GM21786 (cell line): ENCODE measurements around the gene SGK1.
A peak's percentile ranks its signal among the peaks of the same experiment; 100 is the strongest.
"Not testable (repeated sequence)": the region's sequence is repeated elsewhere in the genome, so short reads cannot be mapped to it uniquely, and the experiment has no call there.

ENCODE experiments used
- ATAC-seq: cut with Tn5 transposase; IDR thresholded peaks from one replicate; pipeline ENCODE4 v1.9.1; 2021; ENCODE audit not compliant: unreplicated experiment

Gene SGK1

GRCh38 chr6:134307870-134308269 is 10.0 kb downstream of the SGK1 start:
- ATAC-seq, result no peak

DNA sequence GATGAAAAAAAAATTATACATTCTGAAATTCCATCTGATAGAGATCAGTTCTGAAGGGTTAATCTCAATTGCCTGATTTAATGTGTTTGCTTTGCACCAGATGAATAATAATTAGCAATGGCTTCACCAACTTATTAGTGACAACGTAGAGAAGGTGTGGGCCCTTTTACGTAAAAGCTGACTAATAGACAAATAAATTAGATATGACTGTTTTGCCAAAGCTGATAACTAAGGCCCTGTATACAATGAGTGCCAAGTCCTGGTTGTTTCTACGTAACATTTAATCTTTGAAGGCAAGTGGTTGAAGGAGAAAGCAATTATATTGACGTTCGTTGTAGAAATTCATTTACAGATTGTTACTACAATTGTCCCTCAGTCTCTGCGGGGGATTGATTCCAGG is 10.8 kb downstream of the SGK1 start:
- no peak for ATAC-seq

GRCh38 chr6:134304381-134304780 is 13.5 kb downstream of the SGK1 start:
- not testable (repeated sequence) for ATAC-seq

DNA sequence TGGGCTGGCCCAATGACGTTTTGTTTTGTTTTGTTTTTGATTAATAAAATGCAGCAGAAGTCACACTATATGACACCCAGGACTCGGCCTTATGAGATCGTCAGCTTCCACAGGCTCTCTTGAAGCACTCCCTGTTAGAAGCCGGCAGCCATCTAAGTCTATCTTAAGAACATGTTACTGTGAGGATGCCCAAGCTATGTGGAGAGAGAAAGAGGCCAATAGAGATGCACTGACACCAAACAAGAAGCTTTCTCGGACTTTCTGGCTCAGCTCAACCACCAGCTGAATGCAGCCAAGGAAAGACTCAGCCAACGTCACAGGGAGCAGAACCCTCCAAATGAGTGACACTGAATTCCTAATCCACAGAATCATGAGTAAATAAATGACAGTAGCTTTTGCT is 14.0 kb downstream of the SGK1 start:
- no peak for ATAC-seq

- ATAC-seq, result no peak
Measured at GRCh38 chr6:134299236-134299635, 18.7 kb downstream of the SGK1 start.

GRCh38 chr6:134296762-134297161 is 21.1 kb downstream of the SGK1 start:
- ATAC-seq, result no peak

DNA sequence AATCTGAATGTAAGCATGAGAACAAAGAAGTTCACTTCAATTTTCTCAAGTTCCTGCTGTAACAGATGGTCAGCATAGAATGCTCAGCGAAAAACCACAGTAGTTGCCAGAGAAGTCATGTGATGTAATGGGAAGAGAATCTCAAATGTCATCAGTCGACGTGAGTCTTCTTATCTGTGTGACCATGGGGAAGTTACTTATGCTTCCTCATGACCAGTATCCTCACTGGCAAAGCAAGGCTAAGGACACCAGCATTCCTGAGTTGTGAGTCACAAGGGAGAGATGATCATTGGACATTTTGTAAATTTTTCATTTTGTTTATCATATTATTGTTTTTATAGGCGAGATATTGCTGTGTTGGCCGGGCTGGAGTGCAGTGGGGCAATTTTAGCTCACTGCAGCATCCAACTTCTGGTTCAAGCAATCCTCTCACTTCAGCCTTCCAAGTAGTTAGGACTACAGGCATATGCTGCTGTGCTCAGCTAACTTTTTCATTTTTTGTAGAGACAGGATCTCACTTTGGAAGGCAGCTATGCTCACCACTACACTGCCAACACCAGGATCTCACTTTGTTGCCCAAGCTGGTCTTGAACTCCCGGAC is 21.9 kb downstream of the SGK1 start:
- ATAC-seq, result peak; percentile 90

DNA sequence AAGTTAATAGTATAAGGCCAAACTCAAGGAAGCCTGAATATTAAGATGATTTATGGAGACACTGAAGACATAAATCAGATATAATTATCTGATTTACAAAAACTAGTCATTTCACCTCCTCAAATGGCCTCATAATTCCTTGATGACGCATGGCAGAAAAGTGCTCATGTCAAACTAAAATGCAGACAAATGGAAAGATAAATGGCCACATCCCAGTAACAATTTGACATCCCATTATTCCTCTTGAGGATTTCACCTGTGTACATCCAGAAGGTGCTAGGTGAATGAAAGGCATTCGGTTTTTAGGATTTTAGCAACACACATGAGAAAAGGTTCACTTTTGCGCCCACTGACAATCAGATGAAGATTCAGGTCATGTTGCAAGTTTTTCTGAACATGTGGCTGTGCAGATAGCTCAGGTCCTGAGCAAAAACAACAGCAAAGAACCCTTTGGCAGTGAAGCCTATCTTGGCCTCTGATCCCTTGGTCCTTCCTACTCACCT is 24.2 kb downstream of the SGK1 start:
- no peak for ATAC-seq

DNA sequence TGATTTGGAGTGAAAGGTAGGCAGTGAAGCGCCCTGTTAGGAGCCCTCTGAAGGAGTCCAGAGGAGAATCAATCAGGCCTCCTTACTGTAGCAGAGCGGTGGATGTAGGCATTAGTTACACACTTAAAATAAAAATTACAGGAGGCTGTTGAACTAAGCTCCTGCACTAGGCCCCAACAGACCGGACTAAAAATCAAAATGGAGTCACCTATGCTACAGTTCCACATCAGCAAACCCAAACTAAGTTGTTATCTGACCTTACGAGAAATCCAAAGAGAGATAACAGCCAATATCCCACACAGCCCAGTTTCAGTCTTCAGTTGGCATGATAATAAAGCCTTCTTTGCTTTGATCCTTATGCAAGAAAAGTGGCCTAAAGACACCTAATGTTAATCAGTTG is 26.8 kb downstream of the SGK1 start:
- no peak for ATAC-seq

DNA sequence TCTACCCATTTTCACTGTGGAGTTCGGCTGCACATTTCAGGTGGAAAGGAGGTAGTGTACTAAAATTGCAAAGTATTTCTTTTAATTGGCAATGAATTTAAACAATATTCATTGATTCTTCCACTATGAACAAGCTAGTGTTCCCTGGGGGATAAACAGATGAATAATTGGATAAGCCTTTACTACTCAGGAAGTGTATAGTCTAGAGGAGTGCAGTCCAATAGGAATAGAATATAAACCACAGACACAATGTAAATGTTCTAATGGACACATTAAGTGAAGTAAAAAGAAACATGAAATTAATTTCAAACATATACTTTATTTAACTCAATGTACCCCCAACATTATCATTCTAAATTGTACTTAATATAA is 28.7 kb downstream of the SGK1 start:
- ATAC-seq, result no peak

- peak; percentile 77 for ATAC-seq
Measured at GRCh38 chr6:134288538-134289203, 29.2 kb downstream of the SGK1 start.

DNA sequence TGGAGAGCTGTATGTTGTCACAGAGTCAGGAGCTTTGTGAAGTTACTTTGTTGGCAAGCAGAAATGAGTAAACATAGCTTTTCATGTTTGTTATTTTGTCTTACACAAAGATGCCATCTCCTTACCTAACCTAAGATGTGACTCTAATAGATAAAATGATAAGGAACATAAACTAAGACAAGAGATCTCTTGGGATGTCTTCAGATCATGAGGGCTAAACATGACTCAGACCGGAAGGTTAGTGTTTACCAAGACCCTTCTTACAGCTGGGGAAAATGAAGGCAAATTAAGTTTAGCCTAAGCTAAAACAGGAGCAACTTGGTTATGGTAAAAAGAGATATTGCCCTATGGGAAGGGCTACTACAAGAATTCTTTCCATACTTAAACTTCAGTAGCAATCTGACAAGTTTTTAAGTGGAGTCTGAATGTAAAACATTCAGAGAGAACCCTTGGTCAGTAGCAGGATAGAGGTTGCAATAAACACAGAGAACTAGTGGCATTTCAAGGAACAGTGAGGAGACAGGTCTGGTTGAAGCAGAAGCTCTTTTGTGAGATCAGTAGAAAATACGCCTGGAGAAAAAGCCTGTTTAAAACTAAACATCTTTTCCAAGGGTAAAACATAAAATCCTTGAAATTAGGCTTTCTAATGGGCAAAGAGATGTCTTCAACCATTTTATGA is 29.9 kb downstream of the SGK1 start:
- peak; percentile 41 for ATAC-seq

DNA sequence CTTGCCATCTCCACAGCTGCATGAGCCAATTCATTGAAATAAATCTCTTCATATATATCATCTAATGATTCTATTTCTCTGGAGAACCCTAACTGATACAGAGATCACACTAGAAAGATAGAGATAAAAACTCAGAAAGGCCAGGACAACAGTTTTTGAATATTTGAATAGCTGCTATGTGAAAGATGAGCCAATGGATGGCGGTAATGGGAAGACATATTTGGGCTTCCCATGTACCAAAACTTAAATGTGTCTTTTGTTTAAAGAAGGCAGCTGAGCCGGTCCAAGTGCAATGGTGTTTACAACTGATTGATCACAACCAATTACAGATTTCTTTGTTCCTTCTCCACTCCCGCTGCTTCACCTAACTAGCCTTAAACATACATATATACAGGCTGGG is 35.1 kb downstream of the SGK1 start:
- no peak for ATAC-seq

DNA sequence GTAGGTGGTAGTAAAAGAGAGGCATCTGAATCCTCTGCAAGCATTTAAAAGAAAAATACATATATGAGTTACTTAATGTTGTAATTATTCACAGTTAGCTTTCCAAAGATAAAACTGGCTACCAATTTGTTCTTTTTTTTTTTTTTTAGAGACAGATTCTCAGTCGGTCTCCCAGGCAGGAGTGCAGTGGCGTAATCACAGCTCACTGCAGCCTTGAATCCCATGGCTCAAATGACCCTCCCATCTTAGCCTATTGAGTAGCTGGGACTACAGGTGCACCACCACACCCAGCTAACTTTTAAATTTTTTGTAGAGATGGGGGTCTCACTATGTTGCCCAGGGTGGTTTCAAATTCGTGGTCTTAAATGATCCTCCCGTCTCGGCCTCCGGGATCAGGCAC is 36.5 kb downstream of the SGK1 start:
- ATAC-seq, result no peak

GRCh38 chr6:134278000-134278399 is 39.9 kb downstream of the SGK1 start:
- ATAC-seq, result no peak

GRCh38 chr6:134276891-134277377 is 41.0 kb downstream of the SGK1 start:
- not testable (repeated sequence) for ATAC-seq

DNA sequence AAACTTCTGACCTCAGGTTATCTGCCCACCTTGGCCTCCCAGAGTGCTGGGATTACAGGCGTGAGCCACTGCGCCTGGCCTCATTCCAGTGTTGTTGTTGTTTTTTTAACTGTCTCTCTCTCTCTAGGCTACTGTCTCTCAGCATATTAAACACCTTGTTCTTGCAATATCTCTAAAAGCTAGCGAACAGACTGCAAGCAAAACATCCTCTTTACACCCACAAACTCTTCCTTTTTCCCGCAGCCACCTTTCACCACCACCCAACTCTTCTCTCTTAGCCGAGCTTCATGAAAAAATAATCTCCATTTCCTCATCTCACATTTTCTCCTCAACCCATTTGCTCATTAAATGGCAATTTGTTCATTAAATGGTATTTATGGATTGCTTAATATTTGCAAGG is 45.5 kb downstream of the SGK1 start:
- ATAC-seq, result no peak

DNA sequence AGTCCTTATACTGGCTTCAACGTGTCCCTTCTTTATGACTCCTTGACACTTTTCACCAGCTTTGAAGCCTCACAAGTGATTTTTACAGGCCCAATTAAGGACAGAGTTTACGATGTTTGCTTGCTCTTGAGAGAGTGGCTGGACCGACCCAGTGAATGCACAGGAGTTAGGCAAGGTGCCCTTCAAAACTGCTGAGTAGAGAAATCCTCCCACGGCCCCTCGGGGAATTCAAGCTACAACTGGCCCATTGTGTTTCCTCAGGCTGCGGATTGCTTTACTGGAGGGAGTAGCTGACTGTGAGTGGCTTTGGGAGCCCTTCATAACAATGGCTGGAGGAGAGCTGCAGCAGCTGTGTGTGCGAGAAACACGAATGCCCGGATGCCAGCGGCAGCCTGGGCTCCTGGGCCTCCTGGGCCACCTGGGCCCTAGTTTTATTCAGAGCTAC is 50.0 kb downstream of the SGK1 start:
- ATAC-seq, result no peak

DNA sequence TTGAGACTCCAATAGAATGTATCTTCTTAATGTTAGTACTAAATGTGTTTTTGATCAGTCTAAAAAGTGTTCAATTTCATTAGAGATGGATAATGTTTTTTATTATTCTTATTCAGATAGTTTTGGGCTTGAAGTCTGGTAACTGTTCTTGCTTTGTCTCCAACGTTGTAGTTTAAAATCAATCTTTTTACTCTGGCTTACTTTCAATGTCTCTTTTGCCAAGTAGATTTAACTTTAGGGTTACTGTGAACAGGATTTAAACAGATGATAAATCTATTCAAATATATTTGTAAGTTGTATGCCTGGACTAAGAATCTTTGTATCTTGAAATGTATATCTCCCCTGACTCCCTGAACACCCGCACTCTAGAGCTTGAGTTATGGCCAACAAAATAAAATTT is 51.1 kb downstream of the SGK1 start:
- ATAC-seq, result no peak

DNA sequence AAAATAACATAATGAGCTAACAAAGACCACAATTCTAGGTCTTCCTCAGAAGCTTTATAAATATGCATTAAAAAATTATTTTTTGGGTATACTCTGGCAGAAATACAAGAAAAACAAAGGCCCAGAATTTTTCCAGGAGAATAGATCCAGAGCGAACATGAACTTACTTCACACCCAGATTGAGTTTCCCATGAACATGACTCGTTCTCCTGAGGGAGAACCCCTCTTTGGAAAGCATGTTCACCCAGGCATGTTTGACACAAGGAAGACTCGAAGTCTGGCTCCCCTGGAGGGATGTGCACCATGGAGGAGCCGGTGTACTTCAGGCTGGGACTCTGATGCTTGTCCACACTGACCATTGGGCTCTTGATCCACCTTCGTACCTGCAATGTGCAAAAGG is 56.1 kb downstream of the SGK1 start:
- no peak for ATAC-seq

GRCh38 chr6:134258849-134259306 is 59.0 kb downstream of the SGK1 start:
- no peak for ATAC-seq

- no peak for ATAC-seq
Measured at GRCh38 chr6:134257516-134257915, 60.4 kb downstream of the SGK1 start.
